GM04504 (cell line): Measurements from ENCODE around the gene TBX21.

Experiments
- DNase-seq: peaks from one replicate; pipeline ENCODE4 v3.0.0-alpha.2; 2012; ENCODE audit warnings: low read depth

The TBX21 gene

GRCh38 chr17:47714773-47715396 is 18.2 kb upstream of the TBX21 start:
- no peak for DNase-seq

GRCh38 chr17:47715669-47716325 is 17.2 kb upstream of the TBX21 start:
- DNase-seq, result no peak

- DNase-seq, result no peak
Observed at GRCh38 chr17:47716375-47716774, 16.7 kb upstream of the TBX21 start.

- DNase-seq, result no peak
Observed at GRCh38 chr17:47717261-47717697, 15.8 kb upstream of the TBX21 start.

GRCh38 chr17:47717979-47718621 is 14.9 kb upstream of the TBX21 start:
- no peak for DNase-seq

GRCh38 chr17:47718634-47719405 is 14.2 kb upstream of the TBX21 start:
- no peak for DNase-seq

- peak; percentile 40 for DNase-seq
Observed at GRCh38 chr17:47719411-47720152, 13.5 kb upstream of the TBX21 start.

GRCh38 chr17:47720196-47720595 is 12.8 kb upstream of the TBX21 start:
- no peak for DNase-seq

- no peak for DNase-seq
Observed at GRCh38 chr17:47720754-47721533, 12.1 kb upstream of the TBX21 start.

GRCh38 chr17:47721725-47722124 is 11.3 kb upstream of the TBX21 start:
- DNase-seq, result no peak

GRCh38 chr17:47724705-47725104 is 8.3 kb upstream of the TBX21 start:
- no peak for DNase-seq

- DNase-seq, result no peak
Observed at GRCh38 chr17:47725446-47726111, 7.5 kb upstream of the TBX21 start.

- no peak for DNase-seq
Observed at GRCh38 chr17:47726796-47727703, 6.0 kb upstream of the TBX21 start.

GRCh38 chr17:47727704-47728036 is 5.4 kb upstream of the TBX21 start:
- no peak for DNase-seq

- DNase-seq, result no peak
Observed at GRCh38 chr17:47728214-47728877, 4.7 kb upstream of the TBX21 start.

- DNase-seq, result no peak
Observed at GRCh38 chr17:47729476-47729875, 3.6 kb upstream of the TBX21 start.

GRCh38 chr17:47730681-47731080 is 2.4 kb upstream of the TBX21 start:
- no peak for DNase-seq

- no peak for DNase-seq
Observed at GRCh38 chr17:47731396-47731795, 1.6 kb upstream of the TBX21 start.

GRCh38 chr17:47732399-47733046 is 513 bp upstream of the TBX21 start:
- no peak for DNase-seq
